Natural killer cell (primary cell): ENCODE results near the gene SPATA32. TPM values are rescaled to one million over a fixed set of nuclear protein-coding genes. Genes with fewer than 3 reads are reported as not detected.

Experiments
- ATAC-seq, 3 donors: fragments of 150-1000 bp in 2 of 3; fragments of 200-7000 bp in 1 of 3; cut with Tn5 transposase; 1 replicate in 1 of 3; 2 replicates in 2 of 3; pipeline ENCODE4 v1.10.0; 2021; ENCODE audit warnings: mild to moderate bottlenecking in 2 of 3, moderate library complexity in 2 of 3
- DNase-seq, 2 donors: peaks; one replicate each; pipeline versions ENCODE4 v3.0.0 to v3.0.0-alpha.2; 2013 to 2021; ENCODE audit warnings: mixed read lengths in 1 of 2
- H3K27ac ChIP-seq: one replicate; pipeline ENCODE4 v1.5.1; 2013; ENCODE audit warnings: mild to moderate bottlenecking, low read length
- H3K27me3 ChIP-seq: one replicate; pipeline ENCODE4 v1.6.1; 2013; ENCODE audit warnings: low read length; ENCODE audit not compliant: control insufficient read depth, insufficient read depth
- H3K36me3 ChIP-seq: one replicate; pipeline ENCODE4 v1.6.1; 2013; ENCODE audit warnings: low read length; ENCODE audit not compliant: control insufficient read depth, insufficient read depth
- H3K4me1 ChIP-seq: one replicate; pipeline ENCODE4 v1.6.1; 2013; ENCODE audit warnings: low read length; ENCODE audit not compliant: control insufficient read depth, insufficient read depth
- H3K4me3 ChIP-seq: one replicate; pipeline ENCODE4 v1.5.1; 2013; ENCODE audit warnings: low read length
- H3K9me3 ChIP-seq: one replicate; pipeline ENCODE4 v1.6.1; 2013; ENCODE audit warnings: low read length; ENCODE audit not compliant: control insufficient read depth, insufficient read depth
- H3K27ac Mint-ChIP-seq, 2 donors: one replicate each; pipeline ENCODE4 v1.8.0; 2022; ENCODE audit warnings: mild to moderate bottlenecking in 2 of 2, mixed read lengths in 2 of 2, moderate library complexity in 1 of 2
- H3K27me3 Mint-ChIP-seq, 2 donors: one replicate each; pipeline ENCODE4 v1.8.0; 2022; ENCODE audit warnings: low read depth in 2 of 2, mixed read lengths in 2 of 2
- H3K36me3 Mint-ChIP-seq: one replicate; pipeline ENCODE4 v1.8.0; 2022; ENCODE audit warnings: mixed read lengths
- H3K4me1 Mint-ChIP-seq, 2 donors: one replicate each; pipeline ENCODE4 v1.8.0; 2022; ENCODE audit warnings: mixed read lengths in 2 of 2
- H3K4me3 Mint-ChIP-seq: one replicate; pipeline ENCODE4 v1.8.0; 2022; ENCODE audit warnings: mild to moderate bottlenecking, moderate library complexity, mixed read lengths
- H3K9me3 Mint-ChIP-seq, 2 donors: one replicate each; pipeline ENCODE4 v1.8.0; 2022; ENCODE audit warnings: mixed read lengths in 2 of 2
- WGBS: methylation state at CpG from one replicate; pipeline ENCODE4 v1.1.7; 2013; ENCODE audit warnings: missing lambda C conversion rate; ENCODE audit not compliant: insufficient coverage; 5-methylcytosine and 5-hydroxymethylcytosine counted together
- intact Hi-C: fragments of 100-400 bp; cut with micrococcal nuclease; formaldehyde crosslinking; loops from one replicate; pipeline ENCODE4 v1.14.2; 2022
- total RNA-seq, 4 donors: library from RNA; stranded (reverse); fragments of 120-200 nt in 1 of 4; gene quantifications; one replicate each; pipeline versions ENCODE4 v1.2.3 to v1.2.4, GENCODE V29; 2013 to 2022
- TF ChIP-seq, protein P1 (sequence below): fragments of 200-600 bp; IDR thresholded peaks from one replicate; pipeline ENCODE4 v1.8.0; 2022; ENCODE audit warnings: antibody characterized with exemption

Gene SPATA32
- total RNA-seq, 3 donors from 2014 or later (not counting 1 experiment from before 2014, with no cell fraction given): 0.43 TPM; not detected in 2

DNA sequence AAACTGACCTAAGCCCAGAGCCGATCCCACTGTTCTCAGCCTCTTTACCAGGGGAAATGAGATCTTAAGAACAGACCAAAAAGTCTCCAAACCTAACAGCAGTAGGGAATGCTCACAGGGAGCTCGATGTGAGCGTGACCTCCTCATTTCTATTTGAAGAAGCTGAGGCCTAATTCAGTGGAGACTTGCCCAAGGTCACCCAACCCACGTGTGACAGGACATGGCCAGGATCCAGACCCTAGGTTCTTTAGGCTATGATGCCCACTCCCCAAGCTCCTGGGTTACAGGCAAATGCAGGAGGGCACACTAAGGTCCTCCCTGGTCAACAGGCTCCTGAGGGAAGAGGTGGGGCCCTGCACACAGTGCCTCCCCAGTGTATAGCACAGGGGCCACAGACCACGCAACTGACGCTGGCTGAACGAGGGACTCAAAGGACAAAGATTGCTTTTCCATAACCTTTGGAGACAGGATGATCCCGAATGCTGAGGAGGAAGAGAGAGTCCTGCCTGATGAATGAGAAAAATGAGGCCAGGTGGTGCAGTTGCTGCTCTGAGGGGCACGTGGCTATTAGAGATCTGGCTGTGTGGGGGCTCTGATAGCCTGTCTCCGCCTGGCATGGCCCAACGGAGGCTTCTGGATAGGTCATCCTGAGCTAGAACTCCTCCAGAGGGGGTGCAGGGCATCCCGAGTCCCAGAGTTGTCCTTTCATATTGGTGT, 31.0 kb upstream of the SPATA32 start:
- peak overlapping the region; percentile 16 to 78 for H3K27ac Mint-ChIP-seq
- no peaks in the 10 kb centered on the region for H3K27me3 Mint-ChIP-seq
- Histone ChIP-seq H3K4me1 (peaks cover 60% of the 10 kb centered on the region), H3K9me3 (no peaks in the 10 kb centered on the region), H3K4me3 (no peak overlapping the region), H3K27me3 (no peaks in the 10 kb centered on the region), H3K36me3 (peaks cover 28% of the 10 kb centered on the region), H3K27ac (no peak overlapping the region)
- TF ChIP-seq, protein P1, sequence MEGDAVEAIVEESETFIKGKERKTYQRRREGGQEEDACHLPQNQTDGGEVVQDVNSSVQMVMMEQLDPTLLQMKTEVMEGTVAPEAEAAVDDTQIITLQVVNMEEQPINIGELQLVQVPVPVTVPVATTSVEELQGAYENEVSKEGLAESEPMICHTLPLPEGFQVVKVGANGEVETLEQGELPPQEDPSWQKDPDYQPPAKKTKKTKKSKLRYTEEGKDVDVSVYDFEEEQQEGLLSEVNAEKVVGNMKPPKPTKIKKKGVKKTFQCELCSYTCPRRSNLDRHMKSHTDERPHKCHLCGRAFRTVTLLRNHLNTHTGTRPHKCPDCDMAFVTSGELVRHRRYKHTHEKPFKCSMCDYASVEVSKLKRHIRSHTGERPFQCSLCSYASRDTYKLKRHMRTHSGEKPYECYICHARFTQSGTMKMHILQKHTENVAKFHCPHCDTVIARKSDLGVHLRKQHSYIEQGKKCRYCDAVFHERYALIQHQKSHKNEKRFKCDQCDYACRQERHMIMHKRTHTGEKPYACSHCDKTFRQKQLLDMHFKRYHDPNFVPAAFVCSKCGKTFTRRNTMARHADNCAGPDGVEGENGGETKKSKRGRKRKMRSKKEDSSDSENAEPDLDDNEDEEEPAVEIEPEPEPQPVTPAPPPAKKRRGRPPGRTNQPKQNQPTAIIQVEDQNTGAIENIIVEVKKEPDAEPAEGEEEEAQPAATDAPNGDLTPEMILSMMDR: no peak
- ATAC-seq: no peak
- intact Hi-C loops: no loop called here
- H3K4me3 Mint-ChIP-seq: no peak overlapping the region
- no peaks in the 10 kb centered on the region for H3K9me3 Mint-ChIP-seq
- peaks cover 58 to 70% of the 10 kb centered on the region in 2 donors for H3K4me1 Mint-ChIP-seq
- DNase-seq: no peak
- WGBS: 92% methylated on average over 12 of the region's 12 CpGs
- H3K36me3 Mint-ChIP-seq: no peaks in the 10 kb centered on the region

DNA sequence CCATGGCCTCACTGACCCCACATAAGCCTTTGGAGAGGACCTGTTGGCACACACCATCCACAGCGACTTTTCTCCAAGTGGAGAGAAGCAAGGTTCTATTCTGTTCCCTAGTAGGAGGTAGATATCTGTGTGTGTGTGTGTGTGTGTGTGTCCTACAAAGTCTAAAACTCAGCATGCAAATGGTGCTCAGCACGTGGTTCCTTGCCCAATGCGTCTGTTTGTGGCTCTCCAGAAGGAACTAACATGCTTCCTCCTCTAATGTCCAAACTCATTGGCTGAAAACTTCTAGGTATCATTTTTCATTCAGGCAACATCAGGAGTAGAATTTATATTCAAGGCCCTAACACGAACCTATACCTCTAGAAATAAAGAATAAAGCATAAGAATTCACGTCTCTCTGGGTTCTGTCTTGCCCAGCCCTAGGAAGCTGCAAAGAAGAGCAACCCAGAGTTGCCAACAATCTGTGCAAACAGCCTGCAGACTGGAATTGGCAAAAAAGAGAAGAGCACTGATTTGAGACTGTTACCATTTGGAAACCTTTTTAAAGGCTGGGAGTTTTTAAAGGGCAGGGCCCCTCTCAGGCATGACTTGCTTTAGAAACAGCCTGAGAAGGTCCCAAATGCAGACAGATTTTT, 29.4 kb upstream of the SPATA32 start:
- TF ChIP-seq, protein P1: no peak
- DNase-seq: no peak
- no peaks in the 10 kb centered on the region for H3K9me3 ChIP-seq
- Mint-ChIP-seq H3K4me3 (no peak overlapping the region), H3K27me3 (no peaks in the 10 kb centered on the region), H3K36me3 (no peaks in the 10 kb centered on the region), H3K9me3 (no peaks in the 10 kb centered on the region), H3K4me1 (peaks cover 46 to 58% of the 10 kb centered on the region in 2 donors), H3K27ac (peak overlapping the region; percentile 65 to 78)
- intact Hi-C loops: no loop called here
- no peak overlapping the region for H3K27ac ChIP-seq
- 58% methylated on average over 5 of the region's 5 CpGs for WGBS
- H3K36me3 ChIP-seq: peaks cover 44% of the 10 kb centered on the region
- no peaks in the 10 kb centered on the region for H3K27me3 ChIP-seq
- ATAC-seq: no peak
- peaks cover 55% of the 10 kb centered on the region for H3K4me1 ChIP-seq
- no peak overlapping the region for H3K4me3 ChIP-seq

DNA sequence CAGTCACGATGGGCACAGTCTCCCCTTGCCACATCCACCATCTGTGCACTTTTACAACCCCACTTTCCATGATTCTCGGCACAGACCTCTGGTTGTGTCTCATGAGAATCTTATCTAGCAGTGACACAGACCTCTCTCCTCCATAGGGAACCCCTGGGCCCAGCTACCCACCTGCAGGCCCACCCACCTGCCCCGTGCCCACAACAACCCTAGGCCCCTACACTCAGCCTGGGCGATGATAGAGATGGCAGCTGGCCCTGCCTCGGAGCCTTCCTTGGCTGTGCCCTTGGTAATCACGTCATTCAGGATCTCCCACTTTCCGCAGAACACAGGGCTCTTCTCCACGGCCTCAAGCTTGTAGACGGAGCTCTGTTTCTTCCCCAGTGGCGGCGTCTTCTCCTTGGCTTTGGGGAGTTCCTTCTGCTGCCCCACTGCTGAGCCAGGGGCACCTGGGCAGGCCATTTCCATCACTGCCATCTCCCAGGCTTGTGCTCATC, 28.4 kb upstream of the SPATA32 start:
- no peak for ATAC-seq
- TF ChIP-seq, protein P1: no peak
- Histone ChIP-seq H3K27ac (no peak overlapping the region), H3K9me3 (no peaks in the 10 kb centered on the region), H3K4me1 (peaks cover 46% of the 10 kb centered on the region), H3K4me3 (no peak overlapping the region), H3K27me3 (no peaks in the 10 kb centered on the region), H3K36me3 (peaks cover 49% of the 10 kb centered on the region)
- Mint-ChIP-seq H3K36me3 (no peaks in the 10 kb centered on the region), H3K4me1 (peaks cover 37 to 48% of the 10 kb centered on the region in 2 donors), H3K9me3 (no peaks in the 10 kb centered on the region), H3K4me3 (no peak overlapping the region), H3K27me3 (no peaks in the 10 kb centered on the region), H3K27ac (peak overlapping the region; percentile 65 to 78)
- intact Hi-C loops: no loop called here
- WGBS: 94% methylated on average over 11 of the region's 11 CpGs
- DNase-seq: no peak
